AG04449 (cell line): ENCODE measurements around the gene NEK10.
A peak's percentile ranks its signal among the peaks of the same experiment; 100 is the strongest.

Experiments
- CTCF ChIA-PET: fragments of 350-600 bp; formaldehyde crosslinking; extraction: SDS; loops from one replicate; lab custom pipeline; 2021; ENCODE audit warnings: antibody characterized with exemption; lab: Yijun Ruan, JAX
- POLR2A ChIA-PET: fragments of 400-600, 350-600 bp; formaldehyde crosslinking; extraction: SDS; loops from one replicate; lab custom pipeline; 2020; ENCODE audit warnings: antibody characterized with exemption, inconsistent platforms; lab: Yijun Ruan, JAX
- DNase-seq: peaks from one replicate; pipeline ENCODE4 v3.0.0-alpha.2; 2010; ENCODE audit warnings: low read depth, low spot score
- H3K4me3 ChIP-seq: 2 replicates; pipeline ENCODE4 v1.5.1; 2011; ENCODE audit warnings: low read depth, mild to moderate bottlenecking, control low read depth, low read length
- CTCF ChIP-seq: IDR thresholded peaks from one replicate; pipeline ENCODE4 v1.5.1; 2011; ENCODE audit warnings: mild to moderate bottlenecking, moderate library complexity, low read length, control low read depth, inconsistent platforms; ENCODE audit not compliant: insufficient read depth; ENCODE audit errors: missing control alignments

The NEK10 gene

DNA sequence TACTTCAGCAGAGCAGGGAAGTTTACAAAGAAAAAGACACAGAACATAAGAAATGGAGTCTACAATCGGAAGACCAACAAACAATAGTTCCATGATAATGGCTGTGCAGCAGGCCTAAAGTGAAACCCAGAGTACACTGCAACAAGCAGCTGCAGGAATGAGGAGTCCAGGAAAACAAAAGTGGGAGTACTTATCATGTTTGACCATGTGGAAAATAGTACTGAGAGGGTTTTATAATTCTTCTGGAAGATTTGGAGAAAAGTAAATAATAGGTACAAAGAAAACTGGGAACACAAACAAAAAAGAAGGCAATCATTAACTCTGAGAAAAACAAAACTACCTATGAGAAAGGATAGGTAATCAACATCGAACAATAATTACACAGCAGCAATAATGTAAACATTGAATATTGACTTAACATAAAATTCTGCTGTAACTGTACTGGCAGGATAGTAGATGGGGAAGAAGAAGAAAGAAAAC lies 87.5 kb downstream of the NEK10 start:
- no peak for TF ChIP-seq CTCF
- CTCF ChIA-PET: interaction anchor here (0.6 to 1.3 kb wide), 5 partner anchors 12 to 996 kb away, joined by 3 to 5 read pairs (median 5); no protein-coding TSS in a partner anchor
- POLR2A ChIA-PET: no interaction called here
- no peak for DNase-seq
- no peak overlapping the region for H3K4me3 ChIP-seq

DNA sequence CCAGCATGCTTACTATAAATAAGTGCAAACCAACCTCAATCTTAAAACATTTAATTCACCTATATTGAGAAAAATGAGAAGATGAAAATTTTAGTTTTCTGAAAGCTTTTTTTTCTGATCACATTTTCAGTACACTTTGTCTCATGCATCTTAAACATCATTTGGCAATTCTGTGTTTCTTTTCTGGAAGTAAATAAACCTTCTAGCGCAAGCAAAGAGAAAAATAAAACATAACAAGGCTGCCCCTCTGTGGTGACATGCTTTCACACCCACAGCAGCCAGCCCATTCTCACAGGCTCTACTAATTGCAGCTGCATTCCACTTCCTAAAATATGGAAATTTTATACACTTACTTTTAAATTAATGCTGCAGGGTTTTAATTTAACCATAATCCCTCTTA lies 90.1 kb downstream of the NEK10 start:
- H3K4me3 ChIP-seq: no peak overlapping the region
- ChIA-PET CTCF (interaction anchor here (0.7 to 4.5 kb wide), 11 partner anchors 10 to 151 kb away, joined by 3 to 45 read pairs (median 4); no protein-coding TSS in a partner anchor), POLR2A (no interaction called here)
- DNase-seq: no peak
- TF ChIP-seq CTCF: peak; percentile 15

DNA sequence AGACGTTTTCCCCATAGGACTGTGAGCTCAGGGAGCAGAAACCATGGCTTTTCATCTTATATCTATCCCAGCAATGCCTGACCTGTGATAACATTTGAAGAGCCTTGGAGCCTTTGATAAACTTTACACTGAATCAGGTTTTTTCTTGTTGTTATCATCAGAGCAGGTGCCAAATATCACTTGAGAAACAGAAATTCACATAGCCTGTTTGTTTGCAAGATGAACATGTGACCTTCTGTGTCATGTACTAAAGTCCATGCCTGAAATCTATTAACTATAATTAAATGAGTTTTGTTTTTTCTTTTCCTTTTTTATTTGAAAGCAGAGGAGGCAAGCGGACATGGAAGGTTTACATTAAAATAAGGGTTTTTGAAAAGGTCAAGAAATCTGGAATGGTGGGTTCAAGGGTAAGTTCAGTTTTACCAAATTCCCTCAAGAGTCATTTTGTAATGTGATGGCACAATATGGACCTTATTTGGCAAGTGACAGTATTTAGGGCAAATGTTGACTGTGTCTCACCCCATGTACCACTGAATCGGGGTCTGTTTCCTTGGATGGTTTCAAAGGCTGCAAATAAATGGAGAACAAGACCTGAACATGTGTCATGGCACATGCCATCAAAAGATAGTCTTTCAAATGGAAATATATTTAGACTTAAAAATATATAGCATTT lies 90.7 kb downstream of the NEK10 start:
- DNase-seq: no peak
- ChIA-PET POLR2A (no interaction called here), CTCF (interaction anchor here (0.7 to 4.5 kb wide), 12 partner anchors 9 to 150 kb away, joined by 3 to 45 read pairs (median 4); no protein-coding TSS in a partner anchor)
- no peak for TF ChIP-seq CTCF
- H3K4me3 ChIP-seq: no peak overlapping the region

- no peak for TF ChIP-seq CTCF
- POLR2A ChIA-PET: no interaction called here
- CTCF ChIA-PET: interaction anchor here (0.7 to 1.6 kb wide), 2 partner anchors 22 to 141 kb away, joined by 3 to 11 read pairs; no protein-coding TSS in a partner anchor
- H3K4me3 ChIP-seq: no peak overlapping the region
- no peak for DNase-seq
Observed at GRCh38 chr3:27275441-27275990, 93.7 kb downstream of the NEK10 start.

DNA sequence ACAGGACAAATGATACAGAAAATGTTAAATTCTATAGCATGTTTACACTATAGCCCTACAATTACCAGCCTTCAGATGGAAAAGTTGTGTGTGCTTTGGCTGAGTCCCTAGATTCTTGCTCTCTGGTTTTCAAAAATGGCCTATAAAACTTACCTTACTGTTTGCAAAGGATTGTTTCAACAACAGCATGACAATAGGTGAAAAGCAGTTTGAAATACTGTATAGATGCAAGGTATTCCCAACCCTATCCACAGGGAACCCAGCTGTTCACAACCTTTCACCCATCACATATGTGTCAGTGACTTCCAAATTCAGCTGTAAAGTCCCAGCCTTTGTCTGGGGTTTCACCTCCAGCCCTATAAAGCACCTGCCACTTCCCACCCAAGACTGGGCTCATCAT lies 97.3 kb downstream of the NEK10 start:
- no peak for TF ChIP-seq CTCF
- no peak overlapping the region for H3K4me3 ChIP-seq
- DNase-seq: no peak
- ChIA-PET POLR2A (no interaction called here), CTCF (no interaction called here)

DNA sequence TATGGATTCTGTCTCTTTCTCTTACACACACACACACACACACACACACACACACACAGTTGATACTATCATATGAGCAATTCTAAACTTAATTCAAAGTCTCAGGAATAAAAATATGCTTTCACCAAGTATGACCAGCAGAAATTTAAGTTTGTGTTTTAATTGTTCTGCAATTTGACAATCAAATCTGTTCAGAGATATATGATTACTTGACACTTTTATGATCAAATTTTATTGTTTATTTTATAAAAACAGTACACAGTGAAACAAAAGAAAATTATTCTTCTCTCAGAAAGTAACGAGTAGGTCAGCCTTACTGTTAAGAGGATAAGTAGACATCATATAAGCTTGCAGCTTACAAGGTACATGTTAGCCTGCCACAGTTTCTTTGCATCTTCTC lies 114.3 kb downstream of the NEK10 start:
- CTCF ChIA-PET: interaction anchor here (1.2 to 6.9 kb wide), 5 partner anchors 11 to 122 kb away, joined by 3 to 248 read pairs (median 6); no protein-coding TSS in a partner anchor
- no peak for TF ChIP-seq CTCF
- no peak for DNase-seq

More for the DNA sequence above, 114.3 kb downstream of the NEK10 start:
- H3K4me3 ChIP-seq: no peak overlapping the region
- POLR2A ChIA-PET: no interaction called here
